ENCODE results near the gene GLIPR1L2. TPM values are rescaled to one million over a fixed set of nuclear protein-coding genes. Genes with fewer than 3 reads are reported as not detected.

Gene GLIPR1L2
- total and polyA plus RNA-seq, 2 donors (not counting 1 experiment from before 2014, with no cell fraction given): 0.37 to 0.91 TPM

DNA sequence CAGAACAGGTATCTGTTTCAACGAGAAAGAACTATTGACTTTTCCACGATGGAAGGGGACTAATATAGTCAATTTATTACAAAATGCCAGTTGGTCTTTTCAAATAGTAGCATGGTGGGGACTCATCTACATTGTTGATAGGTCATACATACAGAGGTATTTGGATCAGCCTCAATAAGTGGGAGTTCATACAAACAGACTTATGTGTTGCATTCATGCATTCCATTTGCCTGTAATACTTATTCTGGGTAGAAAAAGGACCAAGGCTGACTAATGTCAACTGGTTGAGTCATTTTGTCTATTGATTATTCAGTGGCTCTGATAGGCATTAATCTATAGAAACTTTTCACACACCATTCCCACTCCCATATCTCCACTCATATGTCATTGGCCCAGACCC, 48.2 kb downstream of the GLIPR1L2 start:
- no peak overlapping the region for H3K4me3 ChIP-seq (ENCODE audit: control extremely low read depth in 1 of 5, extremely low read depth in 1 of 5, insufficient read depth in 1 of 5, low read depth in 2 of 5, low read length in 4 of 5)
- POLR2A ChIA-PET: no interaction called here
- no peak for DNase-seq
- H3K27me3 ChIP-seq (replicated peaks in 1 of 4; ENCODE audit: control extremely low read depth in 1 of 4, control insufficient read depth in 3 of 4, insufficient read depth in 4 of 4, low read length in 3 of 4): no peaks in the 10 kb centered on the region
- CTCF ChIA-PET: interaction anchor here (1.1 to 4.8 kb wide), 7 partner anchors 33 to 72 kb away, joined by 4 to 104 read pairs (median 12); partner anchors contain the start of genes GLIPR1 and KRR1
- peaks cover 0 to 5% (median 2%) of the 10 kb centered on the region in 3 donors for H3K9me3 ChIP-seq (ENCODE audit: control extremely low read depth in 1 of 3, control insufficient read depth in 2 of 3, insufficient read depth in 1 of 3, low read length in 2 of 3)
- H3K27ac ChIP-seq (ENCODE audit: low read length in 2 of 2): no peak overlapping the region
- Mint-ChIP-seq H3K4me1 (peaks cover 9% of the 10 kb centered on the region), H3K27ac (no peak overlapping the region), H3K9me3 (ENCODE audit: insufficient read depth) (peaks cover 2% of the 10 kb centered on the region), H3K4me3 (no peak overlapping the region), H3K27me3 (peaks cover 13% of the 10 kb centered on the region)
- peaks cover 0 to 6% of the 10 kb centered on the region in 2 donors for H3K4me1 ChIP-seq (ENCODE audit: control insufficient read depth in 2 of 2, insufficient read depth in 2 of 2, low read length in 2 of 2)
- no peak for ATAC-seq (ENCODE audit: low read depth)
- intact Hi-C loops (cut with micrococcal nuclease): no loop called here
- H3K4me2 ChIP-seq (replicated peaks; ENCODE audit: low read depth, low read length, poor library complexity, severe bottlenecking): no peak overlapping the region
- WGBS (ENCODE audit: insufficient coverage): no CpG with 5 or more reads among the region's 2 CpGs
- no peak overlapping the region for H3K9ac ChIP-seq (ENCODE audit: low read length)
- TF ChIP-seq, protein P1, sequence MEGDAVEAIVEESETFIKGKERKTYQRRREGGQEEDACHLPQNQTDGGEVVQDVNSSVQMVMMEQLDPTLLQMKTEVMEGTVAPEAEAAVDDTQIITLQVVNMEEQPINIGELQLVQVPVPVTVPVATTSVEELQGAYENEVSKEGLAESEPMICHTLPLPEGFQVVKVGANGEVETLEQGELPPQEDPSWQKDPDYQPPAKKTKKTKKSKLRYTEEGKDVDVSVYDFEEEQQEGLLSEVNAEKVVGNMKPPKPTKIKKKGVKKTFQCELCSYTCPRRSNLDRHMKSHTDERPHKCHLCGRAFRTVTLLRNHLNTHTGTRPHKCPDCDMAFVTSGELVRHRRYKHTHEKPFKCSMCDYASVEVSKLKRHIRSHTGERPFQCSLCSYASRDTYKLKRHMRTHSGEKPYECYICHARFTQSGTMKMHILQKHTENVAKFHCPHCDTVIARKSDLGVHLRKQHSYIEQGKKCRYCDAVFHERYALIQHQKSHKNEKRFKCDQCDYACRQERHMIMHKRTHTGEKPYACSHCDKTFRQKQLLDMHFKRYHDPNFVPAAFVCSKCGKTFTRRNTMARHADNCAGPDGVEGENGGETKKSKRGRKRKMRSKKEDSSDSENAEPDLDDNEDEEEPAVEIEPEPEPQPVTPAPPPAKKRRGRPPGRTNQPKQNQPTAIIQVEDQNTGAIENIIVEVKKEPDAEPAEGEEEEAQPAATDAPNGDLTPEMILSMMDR (IDR thresholded peaks at IDR 0.05): no peak
- TF ChIP-seq EZH2 (IDR thresholded peaks at IDR 0.05; ENCODE audit: borderline replicate concordance, insufficient read depth, low read depth, low read length, poor library complexity, severe bottlenecking): no peak
- H3K79me2 ChIP-seq (ENCODE audit: control insufficient read depth, insufficient read depth, low read length): no peaks in the 10 kb centered on the region
- no peaks in the 10 kb centered on the region for H3K36me3 ChIP-seq (replicated peaks in 1 of 2; ENCODE audit: control extremely low read depth in 1 of 2, control insufficient read depth in 1 of 2, extremely low read depth in 1 of 2, insufficient read depth in 2 of 2, low read length in 1 of 2)
- no peaks in the 10 kb centered on the region for H4K20me1 ChIP-seq (ENCODE audit: control insufficient read depth, insufficient read depth, low read length, poor library complexity, severe bottlenecking)
- H2AFZ ChIP-seq (ENCODE audit: insufficient read depth, low read depth, low read length, poor library complexity, severe bottlenecking): no peak overlapping the region

DNA sequence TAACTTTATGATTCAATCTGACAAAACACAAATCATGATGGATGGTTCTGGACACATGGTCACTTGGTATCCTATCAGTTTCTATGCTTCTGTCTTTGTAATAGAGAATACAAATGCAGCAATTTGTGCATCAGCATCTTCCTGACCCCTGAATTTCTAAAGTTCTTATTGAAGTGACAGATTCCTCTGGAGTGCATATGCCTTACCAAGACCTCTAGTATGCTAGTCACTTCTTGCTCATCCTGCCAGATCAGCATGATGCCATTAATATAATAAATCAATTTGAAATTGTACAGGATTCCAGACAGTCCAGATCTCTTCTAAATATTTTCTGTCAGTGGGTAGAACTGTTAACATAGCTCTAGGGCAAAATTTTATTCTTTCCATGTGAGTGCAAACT, 49.0 kb downstream of the GLIPR1L2 start:
- ChIA-PET CTCF (interaction anchor here (2.0 to 4.8 kb wide), 2 partner anchors 43 to 49 kb away, joined by 4 to 104 read pairs; partner anchors contain the start of gene GLIPR1), POLR2A (no interaction called here)
- no peak overlapping the region for H3K27ac Mint-ChIP-seq

More for the DNA sequence above, 49.0 kb downstream of the GLIPR1L2 start:
- no peak overlapping the region for H3K4me2 ChIP-seq (replicated peaks; ENCODE audit: low read depth, low read length, poor library complexity, severe bottlenecking)
- Mint-ChIP-seq H3K4me1 (peaks cover 9% of the 10 kb centered on the region), H3K4me3 (no peak overlapping the region), H3K27me3 (peaks cover 13% of the 10 kb centered on the region), H3K9me3 (ENCODE audit: insufficient read depth) (peaks cover 2% of the 10 kb centered on the region)
- no peaks in the 10 kb centered on the region for H4K20me1 ChIP-seq (ENCODE audit: control insufficient read depth, insufficient read depth, low read length, poor library complexity, severe bottlenecking)
- H3K79me2 ChIP-seq (ENCODE audit: control insufficient read depth, insufficient read depth, low read length): no peaks in the 10 kb centered on the region
- no peak overlapping the region for H3K27ac ChIP-seq (ENCODE audit: low read length in 2 of 2)
- no peaks in the 10 kb centered on the region for H3K36me3 ChIP-seq (replicated peaks in 1 of 2; ENCODE audit: control extremely low read depth in 1 of 2, control insufficient read depth in 1 of 2, extremely low read depth in 1 of 2, insufficient read depth in 2 of 2, low read length in 1 of 2)
- H2AFZ ChIP-seq (ENCODE audit: insufficient read depth, low read depth, low read length, poor library complexity, severe bottlenecking): no peak overlapping the region
- peaks cover 0 to 5% (median 2%) of the 10 kb centered on the region in 3 donors for H3K9me3 ChIP-seq (ENCODE audit: control extremely low read depth in 1 of 3, control insufficient read depth in 2 of 3, insufficient read depth in 1 of 3, low read length in 2 of 3)
- no peak overlapping the region for H3K9ac ChIP-seq (ENCODE audit: low read length)
- H3K4me1 ChIP-seq (ENCODE audit: control insufficient read depth in 2 of 2, insufficient read depth in 2 of 2, low read length in 2 of 2): peaks cover 0 to 6% of the 10 kb centered on the region in 2 donors
- ATAC-seq (ENCODE audit: low read depth) (no peak), DNase-seq (no peak)
- no peaks in the 10 kb centered on the region for H3K27me3 ChIP-seq (replicated peaks in 1 of 4; ENCODE audit: control extremely low read depth in 1 of 4, control insufficient read depth in 3 of 4, insufficient read depth in 4 of 4, low read length in 3 of 4)
- H3K4me3 ChIP-seq (ENCODE audit: control extremely low read depth in 1 of 5, extremely low read depth in 1 of 5, insufficient read depth in 1 of 5, low read depth in 2 of 5, low read length in 4 of 5): no peak overlapping the region
- intact Hi-C loops (cut with micrococcal nuclease): no loop called here
- TF ChIP-seq EZH2 (IDR thresholded peaks at IDR 0.05; ENCODE audit: borderline replicate concordance, insufficient read depth, low read depth, low read length, poor library complexity, severe bottlenecking): no peak
- TF ChIP-seq, protein P1 (IDR thresholded peaks at IDR 0.05): no peak

Measured in B cell (primary cell).